DND-41 (cell line): ENCODE measurements around the gene SMCO4.

Experiments used
- CTCF ChIP-seq: IDR thresholded peaks from 2 replicates; pipeline ENCODE4 v1.5.1; 2012; ENCODE audit warnings: borderline replicate concordance, low read length, moderate library complexity, mild to moderate bottlenecking; ENCODE audit not compliant: poor library complexity, severe bottlenecking; ENCODE audit errors: extremely low read depth
- EZH2 ChIP-seq: IDR thresholded peaks from 3 replicates; pipeline ENCODE4 v1.6.1; 2012; ENCODE audit warnings: borderline replicate concordance, low read depth, mild to moderate bottlenecking, moderate library complexity, low read length, inconsistent platforms; ENCODE audit not compliant: severe bottlenecking

GRCh38 chr11:93549976-93550375 is 6.8 kb upstream of the SMCO4 start:
- TF ChIP-seq CTCF, result no peak
- TF ChIP-seq EZH2, result no peak
